ENCODE results near the gene TFF1. TPM values are rescaled to one million over a fixed set of nuclear protein-coding genes. Genes with fewer than 3 reads are reported as not detected.

The TFF1 gene
- total RNA-seq, 2 donors from 2014 or later = 233 to 916 TPM

- Histone ChIP-seq H3K27me3 (no peaks in the 10 kb centered on the region), H3K9me3 (no peaks in the 10 kb centered on the region), H3K4me1 (no peaks in the 10 kb centered on the region), H3K9ac (ENCODE audit: low read depth in 2 of 2, low read length in 2 of 2) (no peak overlapping the region), H3K36me3 (no peaks in the 10 kb centered on the region), H3K4me3 (no peak overlapping the region), H3K27ac (no peak overlapping the region)
- TF ChIP-seq CTCF (IDR thresholded peaks at IDR 0.05) = no peak
- DNase-seq = no peak
- intact Hi-C loops (cut with DNase I) = no loop called here
These were observed 21.7 kb downstream of the TFF1 start for GRCh38 chr21:42344631-42345030.

GRCh38 chr21:42343963-42344510, 22.3 kb downstream of the TFF1 start:
- Histone ChIP-seq H3K9ac (ENCODE audit: low read depth in 2 of 2, low read length in 2 of 2) (no peak overlapping the region), H3K4me3 (no peak overlapping the region), H3K27me3 (no peaks in the 10 kb centered on the region), H3K9me3 (no peaks in the 10 kb centered on the region), H3K36me3 (no peaks in the 10 kb centered on the region), H3K4me1 (no peaks in the 10 kb centered on the region), H3K27ac (no peak overlapping the region)
- intact Hi-C loops (cut with DNase I) = no loop called here
- no peak for TF ChIP-seq CTCF (IDR thresholded peaks at IDR 0.05)
- peak; percentile 13 for DNase-seq

- H3K36me3 ChIP-seq = no peaks in the 10 kb centered on the region
These were observed 22.8 kb downstream of the TFF1 start for GRCh38 chr21:42343556-42343955.

GRCh38 chr21:42343101-42343500, 23.2 kb downstream of the TFF1 start:
- DNase-seq = no peak
- Histone ChIP-seq H3K27me3 (no peaks in the 10 kb centered on the region), H3K27ac (no peak overlapping the region), H3K9me3 (no peaks in the 10 kb centered on the region), H3K36me3 (no peaks in the 10 kb centered on the region), H3K4me1 (peaks cover 2% of the 10 kb centered on the region), H3K4me3 (no peak overlapping the region), H3K9ac (ENCODE audit: low read depth in 2 of 2, low read length in 2 of 2) (no peak overlapping the region)
- intact Hi-C loops (cut with DNase I) = no loop called here
- TF ChIP-seq CTCF (IDR thresholded peaks at IDR 0.05) = no peak

More at GRCh38 chr21:42343556-42343955, 22.8 kb downstream of the TFF1 start:
- no peak overlapping the region for H3K9ac ChIP-seq (ENCODE audit: low read depth in 2 of 2, low read length in 2 of 2)
- no peak overlapping the region for H3K27ac ChIP-seq
- no peak overlapping the region for H3K4me3 ChIP-seq
- no peak for TF ChIP-seq CTCF (IDR thresholded peaks at IDR 0.05)
- H3K27me3 ChIP-seq = no peaks in the 10 kb centered on the region
- intact Hi-C loops (cut with DNase I) = no loop called here
- DNase-seq = peak; percentile 15
- H3K4me1 ChIP-seq = no peaks in the 10 kb centered on the region
- no peaks in the 10 kb centered on the region for H3K9me3 ChIP-seq

- Histone ChIP-seq H3K36me3 (no peaks in the 10 kb centered on the region), H3K27ac (no peak overlapping the region), H3K4me3 (no peak overlapping the region), H3K27me3 (no peaks in the 10 kb centered on the region), H3K9me3 (no peaks in the 10 kb centered on the region), H3K4me1 (peaks cover 4% of the 10 kb centered on the region), H3K9ac (ENCODE audit: low read depth in 2 of 2, low read length in 2 of 2) (no peak overlapping the region)
- intact Hi-C loops (cut with DNase I) = no loop called here
- peak; percentile 16 for DNase-seq
- no peak for TF ChIP-seq CTCF (IDR thresholded peaks at IDR 0.05)
These were observed 24.4 kb downstream of the TFF1 start for GRCh38 chr21:42341776-42342542.
